ENCODE measurements around the gene TSHZ1.

TSHZ1 gene

GRCh38 chr18:75215663-75216062, 5.1 kb downstream of the TSHZ1 start:
- DNase-seq (ENCODE audit: low read depth) = no peak
- no peak overlapping the region for H3K4me3 ChIP-seq (ENCODE audit: low read depth, low read length)
- no peak for TF ChIP-seq CTCF (conservative IDR thresholded peaks at IDR 0.05; ENCODE audit: low read depth, low read length)

- DNase-seq (ENCODE audit: low read depth) = no peak
- TF ChIP-seq CTCF (conservative IDR thresholded peaks at IDR 0.05; ENCODE audit: low read depth, low read length) = no peak
- no peak overlapping the region for H3K4me3 ChIP-seq (ENCODE audit: low read depth, low read length)
These were observed 5.8 kb downstream of the TSHZ1 start for GRCh38 chr18:75216212-75216910.

GRCh38 chr18:75216911-75217689, 6.5 kb downstream of the TSHZ1 start:
- no peak for DNase-seq (ENCODE audit: low read depth)
- TF ChIP-seq CTCF (conservative IDR thresholded peaks at IDR 0.05; ENCODE audit: low read depth, low read length) = no peak
- no peak overlapping the region for H3K4me3 ChIP-seq (ENCODE audit: low read depth, low read length)

- DNase-seq (ENCODE audit: low read depth) = no peak
- H3K4me3 ChIP-seq (ENCODE audit: low read depth, low read length) = no peak overlapping the region
- no peak for TF ChIP-seq CTCF (conservative IDR thresholded peaks at IDR 0.05; ENCODE audit: low read depth, low read length)
These were observed 7.7 kb downstream of the TSHZ1 start for GRCh38 chr18:75218065-75218923.

GRCh38 chr18:75219745-75220375, 9.3 kb downstream of the TSHZ1 start:
- no peak for DNase-seq (ENCODE audit: low read depth)
- TF ChIP-seq CTCF (conservative IDR thresholded peaks at IDR 0.05; ENCODE audit: low read depth, low read length) = no peak
- no peak overlapping the region for H3K4me3 ChIP-seq (ENCODE audit: low read depth, low read length)

- H3K4me3 ChIP-seq (ENCODE audit: low read depth, low read length) = no peak overlapping the region
- TF ChIP-seq CTCF (conservative IDR thresholded peaks at IDR 0.05; ENCODE audit: low read depth, low read length) = no peak
- no peak for DNase-seq (ENCODE audit: low read depth)
These were observed 10.2 kb downstream of the TSHZ1 start for GRCh38 chr18:75220551-75221355.

Measured in choroid plexus epithelial cell (primary cell).